Skeletal muscle satellite cell (primary cell): ENCODE measurements around the gene CDK2AP2.

Experiments used
- H3K27me3 ChIP-seq: 2 replicates; pipeline ENCODE4 v1.7.0; 2013; ENCODE audit warnings: low read length; ENCODE audit not compliant: control insufficient read depth, insufficient read depth
- H3K36me3 ChIP-seq: 2 replicates; pipeline ENCODE4 v1.7.0; 2013; ENCODE audit warnings: mild to moderate bottlenecking, control low read depth, low read length; ENCODE audit not compliant: insufficient read depth
- H3K4me1 ChIP-seq: 2 replicates; pipeline ENCODE4 v1.7.0; 2013; ENCODE audit warnings: low read length; ENCODE audit not compliant: control insufficient read depth, insufficient read depth
- H3K4me2 ChIP-seq: 2 replicates; pipeline ENCODE4 v1.7.0; 2013; ENCODE audit warnings: mild to moderate bottlenecking, low read length
- H3K4me3 ChIP-seq: 2 replicates; pipeline ENCODE4 v1.7.0; 2013; ENCODE audit warnings: low read length
- H3K9ac ChIP-seq: 2 replicates; pipeline ENCODE4 v1.7.0; 2013; ENCODE audit warnings: mild to moderate bottlenecking, low read depth, low read length, moderate library complexity
- H3K9me3 ChIP-seq: replicated peaks from 2 replicates; pipeline ENCODE4 v1.7.0; 2013; ENCODE audit warnings: mild to moderate bottlenecking, control low read depth, low read length

Gene CDK2AP2

GRCh38 chr11:67507242-67507863 is 609 bp downstream of the CDK2AP2 start:
- H3K27me3 ChIP-seq = no peaks in the 10 kb centered on the region
- H3K4me2 ChIP-seq = peak overlapping the region; percentile 88
- H3K9me3 ChIP-seq = no peaks in the 10 kb centered on the region
- H3K36me3 ChIP-seq = no peaks in the 10 kb centered on the region
- H3K4me3 ChIP-seq = peak overlapping the region; percentile 91
- peak overlapping the region; percentile 76 for H3K9ac ChIP-seq
- H3K4me1 ChIP-seq = peaks cover 27% of the 10 kb centered on the region

GRCh38 chr11:67506426-67507051 is 1.4 kb downstream of the CDK2AP2 start:
- peaks cover 27% of the 10 kb centered on the region for H3K4me1 ChIP-seq
- H3K4me2 ChIP-seq = no peak overlapping the region
- peaks cover 5% of the 10 kb centered on the region for H3K36me3 ChIP-seq
- H3K4me3 ChIP-seq = no peak overlapping the region
- no peaks in the 10 kb centered on the region for H3K9me3 ChIP-seq
- H3K9ac ChIP-seq = peak overlapping the region; percentile 19
- H3K27me3 ChIP-seq = no peaks in the 10 kb centered on the region

DNA sequence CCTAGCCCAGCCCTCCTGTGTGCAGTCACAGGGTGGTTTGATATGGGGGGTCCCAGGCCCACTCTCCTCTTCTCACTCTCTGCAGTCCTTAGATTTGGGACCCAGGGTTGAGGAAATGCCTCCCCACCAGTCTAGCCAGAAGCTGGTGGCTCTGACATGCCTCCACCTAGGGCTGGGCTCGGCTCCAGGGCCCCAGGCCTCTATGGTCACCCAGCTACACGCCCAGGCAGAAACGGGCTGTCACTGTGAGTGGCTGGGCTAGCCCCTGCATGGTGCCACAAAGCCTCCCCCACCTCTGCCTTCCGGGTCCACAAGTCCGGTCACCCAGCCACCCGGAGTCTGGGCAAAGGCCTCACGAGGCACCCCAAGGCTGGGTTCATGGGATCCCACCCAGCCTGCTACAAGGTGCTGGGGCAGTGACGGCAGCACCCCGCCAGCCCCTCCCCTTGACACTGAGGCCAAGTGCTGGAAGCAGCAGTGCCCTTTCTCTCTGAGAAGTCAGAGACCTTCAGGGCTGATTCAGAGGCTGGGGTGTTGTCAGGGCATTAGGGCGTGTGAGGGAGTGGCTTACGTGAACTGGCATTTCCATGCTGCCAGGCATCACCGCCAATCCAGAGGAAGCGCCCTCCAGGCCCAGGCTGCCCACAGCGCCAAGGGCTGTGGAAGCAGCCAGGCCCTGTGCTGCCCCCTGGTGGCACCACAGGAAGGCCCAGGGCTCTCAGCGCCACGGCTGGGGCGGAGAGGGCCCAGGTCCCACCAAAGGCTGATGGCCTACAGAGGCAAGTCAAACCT is 2.2 kb downstream of the CDK2AP2 start:
- Histone ChIP-seq H3K4me2 (peak overlapping the region; percentile 99), H3K36me3 (peaks cover 11% of the 10 kb centered on the region), H3K4me1 (peaks cover 27% of the 10 kb centered on the region), H3K4me3 (peak overlapping the region; percentile 87), H3K27me3 (no peaks in the 10 kb centered on the region), H3K9me3 (no peaks in the 10 kb centered on the region), H3K9ac (peak overlapping the region; percentile 73)

DNA sequence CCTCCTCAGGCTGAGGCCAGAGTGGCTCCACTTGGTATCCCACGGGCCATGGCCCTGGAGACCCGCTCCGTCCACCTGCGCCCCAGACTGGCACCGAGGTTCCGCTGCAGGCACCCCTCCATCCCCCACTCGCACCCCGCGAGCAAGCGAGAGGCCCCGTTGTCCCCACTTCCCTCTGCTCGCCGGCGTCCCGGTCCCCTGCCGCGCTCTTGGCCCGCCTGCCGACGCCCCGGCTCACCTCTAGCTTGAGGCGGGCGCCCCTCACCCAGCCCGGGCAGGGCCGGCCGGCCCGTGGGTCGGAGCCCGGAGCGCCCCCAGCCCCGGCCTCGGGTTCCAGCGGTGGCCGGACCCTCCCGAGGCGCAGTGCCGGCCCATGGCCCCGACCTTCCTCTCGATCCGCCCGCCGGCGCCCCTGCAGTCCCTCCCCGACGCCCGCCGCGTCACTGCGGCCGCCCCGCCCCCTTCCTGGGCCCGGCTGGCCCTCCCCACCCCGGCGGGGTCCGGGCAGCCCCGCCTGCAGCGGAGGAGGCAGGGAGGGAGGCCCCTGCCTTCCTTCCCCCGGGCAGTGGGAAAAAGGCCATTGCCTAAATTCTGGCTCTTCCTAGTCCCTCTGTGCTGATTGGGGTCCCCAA is 2.9 kb downstream of the CDK2AP2 start, which contains the start of gene PITPNM1:
Gene PITPNM1 (minus strand): TSS at position 414 of the 632 bp plus-strand sequence. CDS start 1,183 bp downstream, outside the sequence.
- Histone ChIP-seq H3K9ac (peak within 1 kb of the TSS; percentile 73), H3K36me3 (peaks cover 11% of the 10 kb centered on the region), H3K4me1 (peaks cover 27% of the 10 kb centered on the region), H3K4me3 (peak within 1 kb of the TSS; percentile 87), H3K9me3 (no peaks in the 10 kb centered on the region), H3K4me2 (peak within 1 kb of the TSS; percentile 99), H3K27me3 (no peaks in the 10 kb centered on the region)

- Histone ChIP-seq H3K36me3 (peaks cover 11% of the 10 kb centered on the region), H3K4me3 (peak overlapping the region; percentile 87), H3K4me2 (peak overlapping the region; percentile 99), H3K9ac (peak overlapping the region; percentile 73), H3K9me3 (no peaks in the 10 kb centered on the region), H3K27me3 (no peaks in the 10 kb centered on the region), H3K4me1 (peaks cover 27% of the 10 kb centered on the region)
Observed at GRCh38 chr11:67504005-67504949, 3.7 kb downstream of the CDK2AP2 start.

GRCh38 chr11:67503119-67504004 is 4.6 kb downstream of the CDK2AP2 start:
- Histone ChIP-seq H3K9ac (peak overlapping the region; percentile 73), H3K36me3 (peaks cover 11% of the 10 kb centered on the region), H3K27me3 (no peaks in the 10 kb centered on the region), H3K4me3 (peak overlapping the region; percentile 87), H3K4me1 (peaks cover 23% of the 10 kb centered on the region), H3K9me3 (no peaks in the 10 kb centered on the region), H3K4me2 (peak overlapping the region; percentile 99)

- peaks cover 19% of the 10 kb centered on the region for H3K4me1 ChIP-seq
- H3K27me3 ChIP-seq = no peaks in the 10 kb centered on the region
- no peaks in the 10 kb centered on the region for H3K9me3 ChIP-seq
- no peak overlapping the region for H3K4me2 ChIP-seq
- H3K9ac ChIP-seq = no peak overlapping the region
- no peak overlapping the region for H3K4me3 ChIP-seq
- peaks cover 11% of the 10 kb centered on the region for H3K36me3 ChIP-seq
Observed at GRCh38 chr11:67502328-67502979, 5.5 kb downstream of the CDK2AP2 start.

DNA sequence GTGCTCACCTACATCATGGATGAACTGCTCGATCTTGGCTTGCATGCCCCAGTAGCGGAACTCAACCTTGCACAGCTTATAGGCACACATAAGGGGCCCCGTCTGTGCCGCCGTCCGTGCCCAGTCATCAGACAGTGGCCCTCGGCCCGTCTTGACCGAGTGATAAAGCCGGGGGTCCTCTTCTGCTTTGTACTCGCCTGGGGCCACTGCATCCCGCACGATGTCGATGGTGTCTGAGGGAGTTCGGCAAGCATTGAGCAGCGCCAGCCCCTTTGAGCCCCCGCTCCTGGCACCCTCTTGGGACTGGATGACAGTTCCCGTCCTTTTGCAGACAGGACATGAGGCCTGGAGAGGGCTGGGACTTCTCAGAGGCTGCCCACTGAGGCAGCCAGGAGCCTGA is 6.1 kb downstream of the CDK2AP2 start:
- H3K4me1 ChIP-seq = peaks cover 13% of the 10 kb centered on the region
- peaks cover 11% of the 10 kb centered on the region for H3K36me3 ChIP-seq
- H3K4me3 ChIP-seq = no peak overlapping the region
- no peak overlapping the region for H3K9ac ChIP-seq
- no peak overlapping the region for H3K4me2 ChIP-seq
- H3K27me3 ChIP-seq = no peaks in the 10 kb centered on the region
- no peaks in the 10 kb centered on the region for H3K9me3 ChIP-seq

GRCh38 chr11:67500831-67501715 is 6.9 kb downstream of the CDK2AP2 start:
- peaks cover 11% of the 10 kb centered on the region for H3K36me3 ChIP-seq
- H3K4me3 ChIP-seq = no peak overlapping the region
- no peaks in the 10 kb centered on the region for H3K9me3 ChIP-seq
- peaks cover 13% of the 10 kb centered on the region for H3K4me1 ChIP-seq
- H3K9ac ChIP-seq = no peak overlapping the region
- H3K4me2 ChIP-seq = no peak overlapping the region
- no peaks in the 10 kb centered on the region for H3K27me3 ChIP-seq
